SHP77 treated with DMSO at 0.1 percent for 48 hours (cell line): ENCODE data around the gene GSTO2.

ENCODE experiments used
- DNase-seq: peaks from one replicate; lab custom pipeline; 2025; lab: John Stamatoyannopoulos, UW

Gene GSTO2

DNA sequence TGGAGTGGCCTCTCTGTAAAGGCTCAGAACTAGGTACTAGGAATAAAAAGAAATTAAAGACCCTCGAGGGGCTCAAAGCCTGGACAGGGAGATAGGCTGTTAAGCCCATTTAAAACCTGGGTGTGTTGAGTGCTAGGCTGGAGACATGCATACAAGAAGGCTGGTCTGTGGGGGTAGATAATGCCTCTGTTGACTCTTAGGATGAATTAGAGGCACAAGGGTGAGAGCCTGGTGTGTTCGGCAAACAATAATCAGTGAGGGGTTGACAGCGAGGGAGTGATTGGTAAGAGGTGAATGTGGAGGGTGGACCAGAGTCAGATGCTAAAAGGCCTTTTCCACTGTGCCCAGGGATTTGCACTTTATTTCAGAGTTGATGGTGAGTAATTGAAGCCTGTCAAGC lies 12.7 kb downstream of the GSTO2 start:
- DNase-seq = no peak

DNA sequence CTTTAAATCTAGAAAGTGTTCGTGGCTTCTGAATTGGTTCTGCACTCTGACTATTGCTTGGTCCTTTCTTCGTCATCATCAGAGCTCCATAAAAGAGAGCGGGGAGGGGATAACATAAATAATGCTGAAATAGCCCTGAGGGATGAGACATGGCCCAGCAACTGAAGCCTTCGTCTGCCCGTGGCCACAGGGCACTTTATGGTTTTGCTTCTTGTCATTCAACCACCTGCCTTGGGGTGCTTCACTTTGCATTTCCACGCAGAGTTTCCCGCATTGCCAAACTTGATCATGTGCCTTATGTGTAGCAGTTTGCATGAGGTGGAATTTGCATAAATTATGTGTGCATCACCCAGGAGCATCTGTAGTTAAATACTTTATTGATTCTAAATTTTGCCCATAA lies 15.9 kb downstream of the GSTO2 start:
- no peak for DNase-seq

DNA sequence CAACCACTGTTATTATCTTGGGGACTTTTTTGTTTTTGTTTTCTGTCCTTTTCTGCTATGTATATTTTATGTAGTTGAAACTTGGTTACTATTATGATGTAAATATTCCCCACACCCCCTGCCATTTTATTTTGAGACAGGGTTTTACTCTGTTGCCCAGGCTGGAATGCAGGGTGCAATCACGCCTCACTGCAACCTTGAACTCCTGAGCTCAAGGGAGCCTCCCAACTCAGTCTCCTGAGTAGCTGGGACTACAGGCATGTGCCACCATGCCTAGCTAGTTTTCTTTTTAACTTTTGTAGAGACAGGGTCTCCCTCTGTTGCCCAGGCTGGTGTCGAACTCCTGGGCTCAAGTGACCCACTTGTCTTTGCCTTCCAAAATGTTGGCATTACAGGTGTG lies 18.0 kb downstream of the GSTO2 start:
- no peak for DNase-seq

DNA sequence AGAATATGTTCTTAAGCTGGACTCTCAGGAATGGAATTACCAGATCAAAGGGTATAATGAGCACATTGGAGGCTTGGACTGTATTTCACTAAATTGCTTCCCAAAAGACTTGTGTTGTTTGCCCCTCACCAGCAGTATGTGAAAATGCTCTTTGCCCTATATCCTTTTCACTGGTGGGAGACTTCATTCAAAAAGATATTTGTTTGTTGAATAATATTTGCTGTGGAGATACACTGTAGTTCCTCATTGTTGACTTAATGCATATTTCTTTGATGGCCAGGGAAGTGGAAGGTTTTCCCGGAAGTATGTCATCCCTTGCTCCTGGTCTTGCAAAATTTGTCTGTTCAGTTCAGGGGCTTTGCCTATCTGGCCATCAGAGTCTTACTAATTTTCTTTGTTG lies 19.4 kb downstream of the GSTO2 start:
- no peak for DNase-seq

DNA sequence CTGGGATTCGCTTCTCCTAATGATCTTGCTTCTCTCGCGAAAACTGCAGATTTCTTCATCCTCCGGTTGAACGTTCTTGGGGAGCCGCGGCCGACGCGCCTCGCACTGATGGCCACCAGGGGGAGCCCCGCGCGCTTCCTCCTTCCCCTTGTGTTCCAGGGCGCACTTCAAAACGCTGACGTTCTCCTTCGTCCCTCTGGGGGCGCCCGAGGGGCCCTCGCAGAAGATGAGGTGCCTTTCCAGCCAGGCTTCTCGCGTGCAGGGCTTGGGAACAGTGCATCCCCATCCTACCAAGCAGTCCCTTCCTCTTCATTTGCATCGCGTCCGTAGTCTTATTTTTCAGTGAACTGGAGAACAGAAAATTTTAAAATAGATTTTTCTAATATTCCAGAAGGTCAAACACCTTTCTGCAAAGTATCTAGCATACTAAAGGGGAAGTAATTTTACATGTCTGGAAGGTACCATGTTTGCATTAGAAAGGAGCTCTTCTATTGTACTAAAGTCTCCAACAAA lies 22.5 kb downstream of the GSTO2 start:
- peak; percentile 66 for DNase-seq

- DNase-seq = no peak
These were observed 24.0 kb downstream of the GSTO2 start for GRCh38 chr10:104293011-104293410.

- no peak for DNase-seq
These were observed 24.9 kb downstream of the GSTO2 start for GRCh38 chr10:104293781-104294321.

- DNase-seq = no peak
These were observed 27.9 kb downstream of the GSTO2 start for GRCh38 chr10:104296687-104297436.

- no peak for DNase-seq
These were observed 29.0 kb downstream of the GSTO2 start for GRCh38 chr10:104297697-104298660.

DNA sequence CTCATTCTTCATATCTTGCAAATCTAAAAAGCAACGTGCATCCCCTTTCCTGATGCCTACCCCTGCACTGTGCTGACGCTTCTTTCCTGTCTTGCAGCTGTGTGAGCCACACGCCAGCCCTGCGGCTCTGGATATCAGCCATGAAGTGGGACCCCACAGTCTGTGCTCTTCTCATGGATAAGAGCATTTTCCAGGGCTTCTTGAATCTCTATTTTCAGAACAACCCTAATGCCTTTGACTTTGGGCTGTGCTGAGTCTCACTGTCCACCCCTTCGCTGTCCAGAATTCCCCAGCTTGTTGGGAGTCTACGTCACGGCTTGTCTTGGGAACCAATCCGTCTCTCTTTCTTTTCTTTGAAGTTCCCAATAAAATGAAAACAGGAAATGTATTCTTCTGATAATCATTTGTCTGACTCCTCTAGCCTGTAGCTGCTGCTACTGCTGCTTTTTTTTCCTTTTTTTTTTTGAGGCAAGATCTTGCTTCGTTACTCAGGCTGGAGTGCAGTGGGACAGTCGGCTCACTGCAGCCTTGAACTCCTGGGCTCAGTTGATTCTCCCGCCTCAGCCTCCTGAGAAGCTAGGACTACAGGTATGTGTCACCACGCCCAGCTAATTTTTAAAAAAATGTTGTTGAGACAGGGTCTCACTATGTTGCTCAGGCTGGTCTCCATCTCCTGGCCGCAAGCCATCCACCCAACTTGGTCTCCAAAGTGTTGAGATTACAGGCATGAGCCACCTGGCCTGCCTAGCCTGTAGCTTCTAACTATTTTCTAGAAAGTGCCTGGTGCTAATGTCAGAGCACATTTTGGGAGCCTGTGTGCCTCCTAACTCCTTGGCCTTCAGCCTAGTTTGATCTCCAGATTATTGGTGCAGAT lies 30.3 kb downstream of the GSTO2 start:
- no peak for DNase-seq

DNA sequence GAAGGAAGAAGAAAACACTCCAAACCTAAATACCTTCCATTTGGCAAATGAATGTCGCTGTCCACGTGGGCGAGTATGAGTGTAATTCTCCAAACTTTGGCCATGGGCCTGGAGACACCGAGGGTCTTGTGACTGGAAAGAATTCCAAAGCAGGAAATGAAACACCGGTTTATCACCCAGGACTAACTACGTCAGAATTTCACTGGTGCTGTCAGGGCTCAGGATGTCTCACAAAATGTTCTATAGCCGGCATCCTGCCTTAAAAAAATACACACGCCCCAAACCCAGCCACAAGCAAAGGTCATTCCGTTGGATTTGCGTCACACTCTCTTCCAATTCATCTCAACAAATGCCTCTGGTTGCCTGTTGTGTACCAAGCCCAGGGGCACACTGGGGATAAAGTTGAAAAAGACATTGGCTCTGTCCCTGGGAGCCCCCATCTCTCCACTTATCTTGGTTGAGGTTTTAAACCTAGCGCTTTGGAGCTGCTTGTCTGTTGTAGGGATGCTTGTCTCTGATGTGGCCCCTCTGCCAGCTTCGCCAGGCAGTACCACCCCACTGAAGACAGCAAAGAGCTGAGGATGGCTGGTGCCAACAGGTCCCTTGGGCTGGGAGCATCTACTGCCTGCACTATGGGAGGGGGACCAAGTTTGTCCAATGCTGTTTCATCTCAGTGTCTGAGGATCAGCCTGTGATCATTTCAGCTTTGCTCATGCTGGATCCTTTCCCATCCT lies 31.2 kb downstream of the GSTO2 start:
- DNase-seq = no peak

GRCh38 chr10:104300736-104301292 lies 31.8 kb downstream of the GSTO2 start:
- DNase-seq = peak; percentile 89

DNA sequence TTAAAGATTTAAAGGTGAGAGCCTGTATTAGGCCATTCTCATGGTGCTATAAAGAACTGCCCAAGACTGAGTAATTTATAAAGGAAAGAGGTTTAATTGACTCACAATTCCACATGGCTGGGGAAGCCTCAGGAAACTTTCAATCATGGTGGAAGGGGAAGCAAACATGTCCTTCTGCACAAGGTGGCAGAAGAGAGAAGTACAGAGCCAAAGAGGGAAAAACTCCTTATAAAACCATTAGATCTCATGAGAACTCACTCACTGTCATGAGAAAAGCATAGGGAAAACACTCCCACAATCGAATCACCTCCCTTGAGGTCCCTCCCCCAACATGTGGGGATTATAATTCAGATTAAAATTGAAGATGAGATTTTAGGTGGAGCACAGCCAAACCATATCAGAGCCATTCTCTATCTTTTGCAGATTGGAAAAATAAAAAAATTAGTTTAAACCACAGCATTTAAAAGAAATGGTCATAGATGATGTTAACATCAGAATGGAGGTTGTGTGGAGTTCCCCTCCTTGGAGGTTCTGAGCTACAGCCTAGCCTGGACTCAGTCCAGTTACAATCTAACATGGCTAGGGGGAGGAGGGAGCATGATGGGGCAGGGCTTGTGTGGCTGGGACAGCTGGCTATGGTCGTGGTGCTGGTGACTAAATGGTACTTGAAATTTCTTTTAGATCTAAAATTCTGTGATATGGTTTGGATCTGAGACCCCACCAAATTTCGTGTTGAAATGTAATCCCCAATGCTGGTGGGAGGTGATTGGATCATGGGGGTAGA lies 33.1 kb downstream of the GSTO2 start:
- no peak for DNase-seq

DNA sequence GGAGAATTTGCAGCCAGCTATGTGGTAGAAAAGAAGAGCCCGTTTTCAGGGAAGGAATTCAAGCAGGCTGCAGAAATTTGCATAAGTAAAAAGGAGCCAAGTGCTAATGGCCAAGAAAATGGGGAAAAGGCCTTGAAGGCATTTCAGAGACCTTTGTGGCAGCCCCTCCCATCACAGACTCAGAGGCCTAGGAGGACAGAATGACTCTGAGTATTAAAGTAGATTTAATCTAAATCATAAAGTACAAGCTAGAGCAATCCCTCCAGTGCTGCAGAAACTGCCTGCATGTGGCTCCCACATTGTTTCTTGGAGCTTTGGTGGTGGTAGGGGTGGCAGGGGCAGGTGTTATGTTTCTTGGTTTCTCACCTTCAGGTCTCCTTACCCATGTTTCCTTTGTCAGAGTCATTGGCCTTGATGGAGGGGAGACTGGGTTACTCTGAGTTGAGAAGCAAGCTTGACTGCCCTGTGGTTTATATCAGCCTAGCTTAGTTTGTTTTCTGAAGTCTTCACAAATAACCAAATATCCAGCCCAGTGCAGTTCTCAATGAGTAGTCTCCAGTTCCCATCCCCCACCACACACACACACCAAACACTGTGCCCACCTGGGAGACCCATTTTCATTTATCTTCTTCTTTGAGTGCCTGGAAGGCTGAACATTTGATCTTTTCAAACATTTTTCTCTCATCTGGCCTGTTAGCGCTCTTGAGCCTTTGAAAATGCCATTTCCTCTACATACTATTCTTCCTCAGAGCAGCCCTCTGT lies 34.8 kb downstream of the GSTO2 start:
- DNase-seq = no peak

GRCh38 chr10:104304356-104304745 lies 35.4 kb downstream of the GSTO2 start:
- DNase-seq = no peak

- no peak for DNase-seq
These were observed 35.9 kb downstream of the GSTO2 start for GRCh38 chr10:104304927-104305326.

GRCh38 chr10:104306897-104307296 lies 37.9 kb downstream of the GSTO2 start:
- no peak for DNase-seq

DNA sequence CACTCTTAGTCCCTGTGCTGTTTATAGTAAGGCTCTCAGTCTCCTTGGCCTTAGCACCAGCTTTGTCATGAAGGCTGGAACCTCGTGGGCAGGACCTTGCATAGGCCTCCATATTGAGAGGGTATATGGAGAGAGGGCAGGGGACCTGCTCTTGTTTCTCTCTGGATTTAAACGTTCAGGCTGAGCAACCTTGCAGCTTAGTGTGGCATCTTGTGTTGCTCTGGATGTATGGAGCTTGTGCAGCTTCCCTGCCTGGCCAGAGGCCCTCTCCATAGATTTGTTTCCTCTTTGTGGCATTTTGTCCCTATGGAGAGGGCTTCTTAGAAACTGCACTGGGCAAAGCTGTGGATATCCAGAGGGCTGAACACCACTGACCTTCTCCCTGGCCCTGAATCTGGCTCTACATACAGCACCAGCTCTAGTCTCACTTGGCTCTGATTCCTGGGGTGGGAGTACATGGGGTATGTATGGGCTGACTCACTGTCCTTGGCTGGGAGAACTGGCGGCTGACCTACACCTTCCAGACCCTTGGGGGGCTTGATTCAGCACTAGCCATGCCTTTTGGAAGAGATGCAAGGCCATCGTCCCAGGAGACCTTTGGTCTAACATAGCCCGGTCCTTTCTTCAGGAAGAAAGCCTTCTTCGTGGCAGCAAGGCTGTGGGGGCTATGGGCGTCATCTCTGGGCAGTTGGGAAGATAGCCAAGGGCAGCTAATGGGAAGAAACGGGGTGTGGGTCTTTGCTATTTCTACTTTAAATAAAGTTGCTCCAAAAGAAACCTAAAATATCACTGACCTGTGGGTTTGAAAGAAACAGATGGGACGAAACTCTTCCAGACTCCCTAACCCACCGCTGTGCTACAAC lies 38.8 kb downstream of the GSTO2 start:
- DNase-seq = no peak
